Measurements from ENCODE around the gene SLC16A7. TPM values are rescaled to one million over a fixed set of nuclear protein-coding genes. Genes with fewer than 3 reads are reported as not detected.

SLC16A7 gene
- total and polyA plus RNA-seq, 12 donors, result 3.5 to 103 (median 63.0) TPM

DNA sequence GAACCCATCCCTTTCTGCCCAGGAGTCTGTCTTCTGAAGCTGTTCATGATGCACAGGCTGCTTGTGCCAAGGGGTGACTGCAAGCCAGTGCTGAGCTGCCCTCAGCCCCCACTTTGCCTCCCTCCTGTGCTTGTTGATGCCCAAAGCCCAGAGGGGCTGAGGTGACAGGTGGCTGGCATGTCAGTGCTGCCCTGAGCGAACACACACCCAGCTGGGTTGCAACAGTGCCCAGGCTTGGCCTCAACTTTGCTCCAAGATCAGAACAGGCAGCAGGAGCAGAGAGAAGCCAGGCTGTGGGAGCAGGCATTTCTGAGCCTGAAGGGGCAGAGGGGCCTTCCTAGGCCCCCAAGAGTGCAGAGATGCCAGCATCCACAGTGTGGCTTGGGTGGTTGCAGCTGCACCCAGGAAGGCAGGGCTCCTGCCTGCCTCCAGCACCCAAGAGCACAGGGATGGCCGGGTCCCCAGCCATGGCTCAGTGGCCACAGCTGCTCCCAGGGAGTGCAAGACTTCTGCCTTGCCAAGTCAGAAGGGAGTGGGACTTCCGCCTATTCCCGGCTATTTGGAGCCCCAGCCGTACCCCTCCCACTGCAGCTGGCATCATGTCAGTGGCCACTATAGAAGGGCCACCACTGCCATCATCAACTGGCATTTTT is 83.1 kb downstream of the SLC16A7 start:
- Histone ChIP-seq H3K27ac (no peak overlapping the region), H3K9me3 (replicated peaks in 1 of 3) (no peaks in the 10 kb centered on the region), H3K4me1 (replicated peaks in 1 of 2) (no peaks in the 10 kb centered on the region), H3K27me3 (no peaks in the 10 kb centered on the region), H3K36me3 (replicated peaks in 1 of 2) (no peaks in the 10 kb centered on the region), H3K4me3 (no peak overlapping the region)
- WGBS, 4 donors, result 96 to 100% (median 99%) methylated on average over 3 to 5 of the region's 5 CpGs
- TF ChIP-seq CTCF (IDR thresholded peaks at IDR 0.05) (no peak), POLR2A (IDR thresholded peaks at IDR 0.05) (no peak)
- DNase-seq, result no peak
- intact Hi-C loops (cut with DNase I), result no loop called here

DNA sequence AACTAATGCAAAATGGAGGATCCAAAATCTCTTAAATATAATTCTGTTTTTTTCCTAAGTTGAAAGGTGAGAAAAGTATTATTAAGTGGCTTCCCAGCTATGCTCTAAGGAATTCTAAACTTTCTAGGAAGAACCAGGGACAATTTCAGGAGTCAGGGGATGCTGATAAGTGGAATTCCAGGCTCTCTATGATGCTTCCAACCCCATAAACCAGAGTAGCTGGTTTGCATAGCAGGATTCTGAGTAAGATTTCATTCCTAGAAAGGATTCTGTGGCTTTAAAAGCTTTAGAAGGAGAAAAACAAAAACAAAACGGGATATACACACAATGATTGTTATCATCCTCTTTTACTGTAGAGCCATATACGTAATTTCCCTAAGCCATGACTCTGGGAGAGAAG is 93.9 kb downstream of the SLC16A7 start:
- no peak overlapping the region for H3K4me3 ChIP-seq
- no peaks in the 10 kb centered on the region for H3K4me1 ChIP-seq (replicated peaks in 1 of 2)
- 88 to 94% (median 93%) methylated on average over 2 of the region's 2 CpGs for WGBS, 4 donors
- no peak for TF ChIP-seq POLR2A (IDR thresholded peaks at IDR 0.05)
- no peak for TF ChIP-seq CTCF (IDR thresholded peaks at IDR 0.05)
- no peak overlapping the region for H3K27ac ChIP-seq
- H3K36me3 ChIP-seq (replicated peaks in 1 of 2), result no peaks in the 10 kb centered on the region
- no peaks in the 10 kb centered on the region for H3K9me3 ChIP-seq (replicated peaks in 1 of 3)
- intact Hi-C loops (cut with DNase I), result no loop called here
- H3K27me3 ChIP-seq, result no peaks in the 10 kb centered on the region
- no peak for DNase-seq

DNA sequence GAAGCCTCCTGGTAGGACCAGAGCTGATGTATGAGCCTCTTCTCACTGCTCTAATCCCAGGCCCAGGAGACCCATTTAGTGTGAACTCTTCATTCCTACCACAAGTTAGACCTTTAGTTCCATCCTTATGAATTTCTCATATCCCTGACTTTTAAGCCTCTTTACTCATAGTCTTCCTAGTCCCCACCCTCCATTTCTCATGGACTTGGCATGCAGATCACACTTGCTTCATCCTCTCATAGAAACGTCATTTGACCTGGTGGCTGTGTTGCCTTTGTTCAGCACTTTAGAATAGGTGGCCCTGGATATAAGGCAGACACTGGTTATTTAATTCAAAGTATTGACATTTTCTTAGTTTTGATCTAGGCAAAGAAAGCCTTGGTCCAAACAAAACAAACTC is 99.5 kb downstream of the SLC16A7 start:
- TF ChIP-seq CTCF (IDR thresholded peaks at IDR 0.05), result no peak
- no peak for TF ChIP-seq POLR2A (IDR thresholded peaks at IDR 0.05)
- intact Hi-C loops (cut with DNase I), result no loop called here
- no peaks in the 10 kb centered on the region for H3K36me3 ChIP-seq (replicated peaks in 1 of 2)
- no peaks in the 10 kb centered on the region for H3K27me3 ChIP-seq
- no peak overlapping the region for H3K4me3 ChIP-seq
- H3K4me1 ChIP-seq (replicated peaks in 1 of 2), result peaks cover 0 to 11% of the 10 kb centered on the region in 2 donors
- no peak for DNase-seq
- no peaks in the 10 kb centered on the region for H3K9me3 ChIP-seq (replicated peaks in 1 of 3)
- WGBS, 4 donors, result 41 to 60% (median 53%) methylated on average over 1 of the region's 1 CpG
- no peak overlapping the region for H3K27ac ChIP-seq

GRCh38 chr12:59698600-59698999 is 102.8 kb downstream of the SLC16A7 start:
- Histone ChIP-seq H3K9me3 (replicated peaks in 1 of 3) (no peaks in the 10 kb centered on the region), H3K4me1 (replicated peaks in 1 of 2) (peaks cover 0 to 11% of the 10 kb centered on the region in 2 donors), H3K27me3 (no peaks in the 10 kb centered on the region), H3K4me3 (no peak overlapping the region), H3K36me3 (replicated peaks in 1 of 2) (no peaks in the 10 kb centered on the region), H3K27ac (no peak overlapping the region)
- DNase-seq, result no peak
- TF ChIP-seq POLR2A (IDR thresholded peaks at IDR 0.05), result no peak
- no peak for TF ChIP-seq CTCF (IDR thresholded peaks at IDR 0.05)
- intact Hi-C loops (cut with DNase I), result no loop called here
- 71 to 80% (median 73%) methylated on average over 4 of the region's 4 CpGs for WGBS, 4 donors
